Measurements from ENCODE around the gene DNAH6.
A peak's percentile ranks its signal among the peaks of the same experiment; 100 is the strongest.

DNAH6 gene

DNA sequence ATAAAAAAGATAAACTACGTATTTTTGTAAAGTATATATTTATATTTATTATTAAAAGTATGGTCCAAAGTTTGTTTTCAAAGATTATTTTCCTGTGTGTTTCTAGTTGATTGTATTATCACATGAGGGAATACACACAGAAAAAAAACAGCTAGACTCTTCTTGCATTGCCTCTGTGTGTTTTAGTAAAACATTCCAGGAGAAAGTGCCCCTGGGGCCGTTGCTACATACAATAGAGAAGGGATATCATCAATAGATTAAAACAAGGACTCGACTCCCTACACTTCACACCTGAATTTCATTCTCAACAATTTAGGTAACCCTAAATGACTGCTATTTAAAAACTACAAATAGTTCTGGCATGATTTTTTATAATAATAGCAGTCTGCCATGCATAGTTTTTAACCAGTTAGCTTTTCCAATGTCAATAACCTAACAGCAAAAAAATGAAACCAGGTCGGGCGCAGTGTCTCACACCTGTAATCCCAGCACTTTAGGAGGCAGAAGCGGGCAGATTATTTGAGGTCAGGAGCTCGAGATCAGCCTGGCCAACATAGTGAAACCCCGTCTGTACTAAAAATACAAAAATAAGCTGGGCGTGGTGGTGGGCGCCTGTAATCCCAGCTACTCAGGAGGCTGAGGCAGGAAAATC is 171.3 kb downstream of the DNAH6 start:
- DNase-seq (ENCODE audit: extremely low read depth, low read depth) = no peak
- TF ChIP-seq, protein P1, sequence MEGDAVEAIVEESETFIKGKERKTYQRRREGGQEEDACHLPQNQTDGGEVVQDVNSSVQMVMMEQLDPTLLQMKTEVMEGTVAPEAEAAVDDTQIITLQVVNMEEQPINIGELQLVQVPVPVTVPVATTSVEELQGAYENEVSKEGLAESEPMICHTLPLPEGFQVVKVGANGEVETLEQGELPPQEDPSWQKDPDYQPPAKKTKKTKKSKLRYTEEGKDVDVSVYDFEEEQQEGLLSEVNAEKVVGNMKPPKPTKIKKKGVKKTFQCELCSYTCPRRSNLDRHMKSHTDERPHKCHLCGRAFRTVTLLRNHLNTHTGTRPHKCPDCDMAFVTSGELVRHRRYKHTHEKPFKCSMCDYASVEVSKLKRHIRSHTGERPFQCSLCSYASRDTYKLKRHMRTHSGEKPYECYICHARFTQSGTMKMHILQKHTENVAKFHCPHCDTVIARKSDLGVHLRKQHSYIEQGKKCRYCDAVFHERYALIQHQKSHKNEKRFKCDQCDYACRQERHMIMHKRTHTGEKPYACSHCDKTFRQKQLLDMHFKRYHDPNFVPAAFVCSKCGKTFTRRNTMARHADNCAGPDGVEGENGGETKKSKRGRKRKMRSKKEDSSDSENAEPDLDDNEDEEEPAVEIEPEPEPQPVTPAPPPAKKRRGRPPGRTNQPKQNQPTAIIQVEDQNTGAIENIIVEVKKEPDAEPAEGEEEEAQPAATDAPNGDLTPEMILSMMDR (IDR thresholded peaks at IDR 0.05; ENCODE audit: low read depth, low read length) = no peak

DNA sequence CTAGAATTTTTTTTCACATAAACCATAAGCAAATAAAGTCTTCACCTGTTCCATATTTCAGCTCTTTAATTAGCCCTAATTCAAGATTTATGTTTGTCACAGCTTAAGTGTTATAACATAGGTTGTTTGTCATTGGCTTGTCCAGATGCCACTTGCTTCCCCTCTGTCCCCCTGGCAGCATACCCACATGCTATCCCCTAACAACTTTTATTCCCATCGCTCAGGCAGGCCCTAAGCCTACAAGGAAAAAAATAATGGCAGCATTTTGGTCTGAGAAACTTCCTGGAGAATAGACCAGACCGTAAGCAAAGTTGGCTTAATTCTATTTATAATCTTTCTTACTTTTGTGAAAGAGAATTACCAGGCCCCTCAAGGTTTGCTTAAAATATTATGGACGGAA is 173.9 kb downstream of the DNAH6 start:
- DNase-seq (ENCODE audit: extremely low read depth, low read depth) = no peak
- TF ChIP-seq, protein P1 (IDR thresholded peaks at IDR 0.05; ENCODE audit: low read depth, low read length) = no peak

DNA sequence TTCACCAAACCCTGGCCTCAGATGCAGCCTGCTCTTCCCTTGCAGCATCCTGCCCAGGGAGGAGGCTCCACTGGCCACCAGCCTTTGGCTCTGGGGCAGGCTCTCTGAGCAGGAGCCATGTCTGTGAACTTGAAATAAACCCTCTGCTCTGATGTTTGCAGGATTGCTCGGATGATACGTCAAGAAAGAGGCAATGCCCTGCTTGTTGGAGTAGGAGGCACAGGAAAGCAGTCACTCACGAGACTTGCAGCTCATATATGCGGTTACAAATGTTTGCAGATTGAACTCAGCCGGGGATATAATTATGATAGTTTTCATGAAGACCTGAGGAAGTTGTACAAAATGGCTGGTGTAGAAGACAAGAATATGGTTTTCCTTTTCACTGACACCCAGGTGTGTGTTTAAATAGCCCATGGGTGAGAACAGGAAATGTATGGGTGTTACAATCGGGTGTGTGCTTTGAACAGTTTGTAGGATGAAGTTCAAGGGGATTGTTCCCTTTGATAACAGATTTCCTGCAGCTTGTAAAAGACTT is 177.9 kb downstream of the DNAH6 start:
- TF ChIP-seq, protein P1 (IDR thresholded peaks at IDR 0.05; ENCODE audit: low read depth, low read length) = no peak
- DNase-seq (ENCODE audit: extremely low read depth, low read depth) = no peak

DNA sequence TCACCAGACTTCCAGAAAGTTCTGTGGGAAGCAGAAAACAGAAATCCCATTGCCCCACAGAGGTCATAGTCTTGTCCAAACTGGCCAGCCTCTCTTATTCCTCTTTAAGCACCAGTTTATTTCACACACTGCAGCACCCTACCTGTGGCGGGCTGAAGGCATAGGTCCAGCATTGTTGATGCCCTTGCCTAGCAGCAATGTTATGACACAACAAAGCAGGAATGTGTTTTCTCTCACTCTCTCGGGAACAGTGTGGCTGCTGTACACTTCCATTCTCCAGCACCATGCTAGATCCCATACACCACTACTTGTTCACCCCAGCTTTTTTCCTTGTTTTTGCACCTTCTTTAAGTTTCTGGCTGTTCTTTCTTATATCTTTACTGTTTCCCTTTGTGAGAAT is 181.6 kb downstream of the DNAH6 start:
- no peak for DNase-seq (ENCODE audit: extremely low read depth, low read depth)
- TF ChIP-seq, protein P1 (IDR thresholded peaks at IDR 0.05; ENCODE audit: low read depth, low read length) = no peak

DNA sequence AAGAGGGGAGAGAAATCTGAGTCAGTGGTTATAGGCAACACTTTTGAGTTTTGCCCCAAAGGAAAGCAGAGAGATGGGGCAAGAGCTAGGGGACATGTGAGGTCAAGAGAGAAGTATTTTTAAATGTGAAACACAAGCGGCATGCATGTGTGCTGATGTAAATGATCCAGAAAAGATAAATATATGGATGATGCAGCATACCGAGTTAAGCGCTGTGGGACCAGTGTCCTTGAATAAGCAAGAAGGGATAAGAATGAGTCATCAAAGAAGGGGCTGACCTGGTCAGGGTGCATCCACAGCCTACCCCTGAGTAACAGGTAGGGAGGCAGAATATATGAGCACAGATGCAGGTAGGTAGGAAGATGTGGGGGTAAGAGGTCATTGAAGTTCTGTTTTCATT is 183.7 kb downstream of the DNAH6 start:
- no peak for DNase-seq (ENCODE audit: extremely low read depth, low read depth)
- TF ChIP-seq, protein P1 (IDR thresholded peaks at IDR 0.05; ENCODE audit: low read depth, low read length) = no peak

DNA sequence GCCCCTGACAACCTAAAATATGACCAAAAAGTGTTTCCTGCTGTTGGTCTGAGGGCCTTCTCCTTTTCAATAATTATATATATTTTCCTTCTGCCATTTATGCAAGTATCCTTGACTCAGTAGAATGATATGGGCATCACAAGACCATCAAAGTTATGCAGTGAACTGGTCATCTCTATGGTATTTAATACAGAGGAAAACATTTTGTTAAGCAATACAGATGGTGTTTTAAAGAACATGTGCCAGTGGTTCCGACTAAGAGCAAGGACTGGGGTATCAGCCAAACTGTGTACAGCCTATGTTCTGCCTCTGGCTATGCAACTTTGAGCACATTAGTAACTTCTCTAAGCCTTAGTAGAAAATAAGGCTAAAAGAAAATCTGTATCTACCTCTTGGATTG is 185.6 kb downstream of the DNAH6 start:
- TF ChIP-seq, protein P1 (IDR thresholded peaks at IDR 0.05; ENCODE audit: low read depth, low read length) = no peak
- peak; percentile 83 for DNase-seq (ENCODE audit: extremely low read depth, low read depth)

DNA sequence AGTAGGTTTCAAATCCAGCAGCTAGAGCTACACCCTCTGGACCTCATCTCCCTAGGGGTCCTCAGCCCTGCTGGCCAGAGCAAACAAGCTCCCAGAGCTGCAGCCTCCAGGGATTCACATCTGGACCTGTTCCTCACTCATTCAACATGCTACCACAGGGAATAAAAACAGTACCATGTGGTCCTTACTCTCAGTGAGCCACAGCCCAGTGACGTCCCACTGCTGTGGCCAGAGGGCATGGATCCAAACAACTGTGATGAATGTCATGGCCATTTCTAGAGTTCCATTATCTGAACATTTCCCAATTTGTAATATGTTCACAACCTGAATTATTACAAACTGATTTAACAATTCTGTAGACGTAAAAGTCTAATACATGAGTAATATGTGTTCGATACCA is 186.6 kb downstream of the DNAH6 start:
- no peak for DNase-seq (ENCODE audit: extremely low read depth, low read depth)
- TF ChIP-seq, protein P1 (IDR thresholded peaks at IDR 0.05; ENCODE audit: low read depth, low read length) = no peak
